K562 (cell line): Measurements from ENCODE around the gene MYBPH. TPM values are rescaled to one million over a fixed set of nuclear protein-coding genes. Genes with fewer than 3 reads are reported as not detected.

Experiments used
- ATAC-seq: fragments of 200-7000 bp; cut with Tn5 transposase; 3 replicates; pipeline ENCODE4 v1.9.1; 2020; ENCODE audit warnings: moderate library complexity
- BruUV-seq: library from RNA; stranded (reverse); fragments of 400-500 nt; replicated peaks from 2 replicates; lab custom pipeline; 2021; lab: Mats Ljungman, UMichigan
- CTCF ChIA-PET: fragments of 300-600 bp; formaldehyde crosslinking; extraction: SDS; loops from one replicate; lab custom pipeline; 2021; ENCODE audit warnings: low intra/inter-chr PET ratio; lab: Yijun Ruan, JAX
- POLR2A ChIA-PET: fragments of 300-600, 350-650 bp; sonication (Branson Sonifier 250); formaldehyde crosslinking; extraction: SDS; loops from one replicate; lab custom pipeline; 2021; ENCODE audit warnings: antibody characterized with exemption, inconsistent platforms; lab: Yijun Ruan, JAX
- DNase-seq, 4 experiments: peaks; one replicate each; pipeline versions ENCODE4 v3.0.0 to v3.0.0-alpha.2; 2011 to 2018; ENCODE audit warnings: low spot score in 3 of 4, mixed read lengths in 3 of 4; ENCODE audit errors: extremely low read depth in 1 of 4
- FAIRE-seq: peaks from 2 replicates; lab custom pipeline; 2011; peaks lifted over from hg19 to GRCh38; lab: Jason Lieb, UNC
- H2AFZ ChIP-seq: 2 replicates; pipeline ENCODE4 v1.6.0; 2011; ENCODE audit warnings: low read depth, low read length, control low read depth, inconsistent platforms
- H3K27ac ChIP-seq: fragments of 200-600 bp; 3 replicates; pipeline ENCODE4 v1.8.0; 2011; ENCODE audit warnings: low read depth, mild to moderate bottlenecking, control low read depth, inconsistent platforms, low read length, moderate library complexity, mixed read lengths; ENCODE audit errors: extremely low read depth
- H3K27me3 ChIP-seq, 2 experiments: fragments of 300-600 bp in 1 of 2; 2 replicates in 1 of 2; 3 replicates in 1 of 2; pipeline versions ENCODE4 v1.6.0 to v1.8.0; 2011; ENCODE audit warnings: inconsistent platforms in 2 of 2, low read length in 2 of 2, mild to moderate bottlenecking in 1 of 2, mixed read lengths in 1 of 2, moderate library complexity in 1 of 2; ENCODE audit not compliant: control insufficient read depth in 2 of 2, insufficient read depth in 2 of 2
- H3K36me3 ChIP-seq: fragments of 300-600 bp; 3 replicates; pipeline ENCODE4 v1.8.0; 2011; ENCODE audit warnings: mild to moderate bottlenecking, low read length, inconsistent platforms; ENCODE audit not compliant: control insufficient read depth, insufficient read depth
- H3K4me1 ChIP-seq, 2 experiments: fragments of 200-600 bp in 1 of 2; replicated peaks in 1 of 2; 2 replicates in 1 of 2; 3 replicates in 1 of 2; pipeline versions ENCODE4 v1.5.1 to v1.8.0; 2011; ENCODE audit warnings: inconsistent platforms in 2 of 2, low read length in 2 of 2, mild to moderate bottlenecking in 1 of 2, mixed read lengths in 1 of 2, moderate library complexity in 1 of 2; ENCODE audit not compliant: control insufficient read depth in 2 of 2, insufficient read depth in 2 of 2
- H3K4me2 ChIP-seq: 2 replicates; pipeline ENCODE4 v1.6.1; 2011; ENCODE audit warnings: low read length, control low read depth, inconsistent platforms, mixed read lengths; ENCODE audit not compliant: insufficient read depth
- H3K4me3 ChIP-seq: fragments of 200-600 bp; sonication (generic), shearing (Covaris generic); 2 replicates; pipeline ENCODE4 v1.5.1; 2016; ENCODE audit warnings: control low read depth, inconsistent platforms
- H3K79me2 ChIP-seq: fragments of 200-600 bp; 3 replicates; pipeline ENCODE4 v1.8.0; 2011; ENCODE audit warnings: low read length, inconsistent platforms; ENCODE audit not compliant: control insufficient read depth, insufficient read depth
- H3K9ac ChIP-seq, 2 experiments: 2 replicates each; pipeline versions ENCODE4 v1.6.0 to v1.6.1; 2011; ENCODE audit warnings: low read depth in 2 of 2, low read length in 2 of 2, control low read depth in 1 of 2, inconsistent platforms in 1 of 2, mild to moderate bottlenecking in 1 of 2, mixed read lengths in 1 of 2; ENCODE audit not compliant: insufficient read depth in 1 of 2
- H3K9me1 ChIP-seq: one replicate; pipeline ENCODE4 v1.6.0; 2011; ENCODE audit warnings: inconsistent platforms, mild to moderate bottlenecking, low read length, moderate library complexity; ENCODE audit not compliant: control insufficient read depth, insufficient read depth
- H3K9me3 ChIP-seq: replicated peaks from 2 replicates; pipeline ENCODE4 v1.5.1; 2011; ENCODE audit warnings: low read depth, low read length, inconsistent platforms; ENCODE audit not compliant: control insufficient read depth, insufficient read depth
- H4K20me1 ChIP-seq: replicated peaks from 2 replicates; pipeline ENCODE4 v1.6.1; 2011; ENCODE audit warnings: low read length, inconsistent platforms, mixed read lengths; ENCODE audit not compliant: control insufficient read depth, insufficient read depth
- CHD2 ChIP-seq: IDR thresholded peaks from 2 replicates; pipeline ENCODE4 v1.6.1; 2011; ENCODE audit warnings: low read depth, low read length
- ELF1 ChIP-seq: fragments of 200-800 bp; sonication (Bioruptor generic); IDR thresholded peaks from 2 replicates; pipeline ENCODE4 v1.6.1; 2016; ENCODE audit warnings: missing genetic modification characterization, missing compliant biosample characterization
- FOSL1 ChIP-seq: fragments of 200-800 bp; sonication (Bioruptor generic); conservative IDR thresholded peaks from 2 replicates; pipeline ENCODE4 v1.6.1; 2016; ENCODE audit warnings: missing genetic modification characterization, missing compliant biosample characterization
- NFIC ChIP-seq: fragments of 450-650 bp; IDR thresholded peaks from 2 replicates; pipeline ENCODE4 v1.6.1; 2017; ENCODE audit warnings: mild to moderate bottlenecking, inconsistent platforms
- TGIF2 ChIP-seq: sonication (generic); formaldehyde crosslinking; IDR thresholded peaks from 2 replicates; pipeline ENCODE4 v1.8.1; 2022; ENCODE audit warnings: mild to moderate bottlenecking, missing genetic modification reagents, moderate library complexity
- WGBS: fragments of 100-300 bp; shearing (Covaris generic); methylation state at CpG from one replicate; pipeline ENCODE4 v1.1.6; 2016; ENCODE audit warnings: low coverage, mixed read lengths; ENCODE audit not compliant: insufficient coverage; ENCODE audit errors: missing lambda C conversion rate; 5-methylcytosine and 5-hydroxymethylcytosine counted together
- in situ Hi-C: fragments of 300-500 bp; cut with MboI; formaldehyde crosslinking; loops from 4 replicates; pipeline ENCODE4 v1.15.0; 2018; ENCODE audit warnings: inconsistent platforms, mixed read lengths
- intact Hi-C: fragments of 100-400 bp; cut with micrococcal nuclease; formaldehyde crosslinking; loops from 2 replicates; pipeline ENCODE4 v1.14.2; 2022
- polyA plus RNA-seq, 8 experiments: library from polyadenylated mRNA; depleted of rRNA in 4 of 8; stranded (reverse) in 5 of 8; unstranded in 3 of 8; fragments of >200 nt; fragmentation: Nextera tagmentation in 2 of 8; fragmentation: Illumina TruSeq in 1 of 8; extraction: Ambion mirVana in 2 of 8; extraction: Trizol in 1 of 8; gene quantifications; 2 replicates each; pipeline versions ENCODE4 v1.2.1 to v1.2.3, GENCODE V29; 2011 to 2014; ENCODE audit warnings: inconsistent platforms in 1 of 8, missing spikeins in 1 of 8
- total RNA-seq, 7 experiments: library from RNA; depleted of rRNA in 6 of 7; stranded (reverse); fragments of >200 nt in 6 of 7; fragmentation: Illumina TruSeq in 2 of 7; extraction: Trizol in 2 of 7; gene quantifications; 2 replicates each; pipeline versions ENCODE4 v1.2.1 to v1.2.3, GENCODE V29; 2011 to 2021; ENCODE audit warnings: low replicate concordance in 1 of 7

MYBPH gene
- total and polyA plus RNA-seq, 9 of the 15 experiments (the other 6 are each of a cell fraction or from before 2014, with no cell fraction given): 0.13 TPM; not detected in 8

GRCh38 chr1:203124546-203125317, 50.9 kb downstream of the MYBPH start:
- H3K9me3 ChIP-seq: no peaks in the 10 kb centered on the region
- H3K4me3 ChIP-seq: no peak overlapping the region
- ChIA-PET CTCF (no interaction called here), POLR2A (interaction anchor here (0.8 to 1.3 kb wide), 3 partner anchors 9 to 45 kb away, joined by 3 read pairs; no protein-coding TSS in a partner anchor)
- BruUV-seq: no TSS peak
- ATAC-seq (no peak), DNase-seq (peak in 1 of 4 experiments; percentile 17), FAIRE-seq (no peak)
- peaks cover 3 to 67% of the 10 kb centered on the region in 2 experiments; a peak in 4 of 5 replicates for H3K27me3 ChIP-seq
- 0% methylated on average over 5 of the region's 5 CpGs for WGBS
- H3K79me2 ChIP-seq: no peaks in the 10 kb centered on the region
- H3K4me2 ChIP-seq: no peak overlapping the region
- no peaks in the 10 kb centered on the region for H3K36me3 ChIP-seq
- H3K9ac ChIP-seq: no peak overlapping the region
- intact Hi-C loops: no loop called here
- H3K27ac ChIP-seq: no peak overlapping the region
- no peak overlapping the region for H2AFZ ChIP-seq
- peaks cover 18% of the 10 kb centered on the region for H4K20me1 ChIP-seq
- H3K9me1 ChIP-seq: no peaks in the 10 kb centered on the region
- TF ChIP-seq ELF1 (no peak), TGIF2 (CRISPR knock-in tag) (no peak), CHD2 (no peak), FOSL1 (tag) (0 out of 2 replicates have a peak, but pooled peaks have one; percentile 30), NFIC (peak; percentile 62)
- in situ Hi-C loops: no loop called here
- peaks cover 0 to 16% of the 10 kb centered on the region in 2 experiments; a peak in 2 of 5 replicates for H3K4me1 ChIP-seq
